WTC11 (cell line): ENCODE results near the gene VAV2. TPM values are rescaled to one million over a fixed set of nuclear protein-coding genes. Genes with fewer than 3 reads are reported as not detected.

ENCODE experiments used
- ATAC-seq: fragments of 200-7000 bp; cut with Tn5 transposase; 2 replicates; pipeline ENCODE4 v1.10.0; 2021; ENCODE audit warnings: mild to moderate bottlenecking, moderate library complexity
- CTCF ChIA-PET: fragments of 300-600 bp; sonication (Branson Sonifier 250); formaldehyde crosslinking; loops from one replicate; lab custom pipeline; 2021; ENCODE audit warnings: antibody characterized with exemption; lab: Charles Lee
- POLR2A ChIA-PET: fragments of 350-600 bp; sonication (Branson Sonifier 250); formaldehyde crosslinking; loops from one replicate; lab custom pipeline; 2021; ENCODE audit warnings: antibody characterized with exemption; lab: Charles Lee
- DNase-seq: peaks from one replicate; pipeline ENCODE4 v3.0.0; 2021; ENCODE audit warnings: low spot score
- H3K27ac Mint-ChIP-seq: 2 replicates; pipeline ENCODE4 v1.8.0; 2021; ENCODE audit warnings: mixed read lengths
- H3K27me3 Mint-ChIP-seq: 2 replicates; pipeline ENCODE4 v1.8.0; 2021; ENCODE audit warnings: low read depth, mild to moderate bottlenecking, moderate library complexity, mixed read lengths
- H3K36me3 Mint-ChIP-seq: 2 replicates; pipeline ENCODE4 v1.8.0; 2021; ENCODE audit warnings: mixed read lengths
- H3K4me1 Mint-ChIP-seq: 2 replicates; pipeline ENCODE4 v1.8.0; 2022; ENCODE audit warnings: mixed read lengths
- H3K4me3 Mint-ChIP-seq: 2 replicates; pipeline ENCODE4 v1.8.0; 2021; ENCODE audit warnings: mild to moderate bottlenecking, moderate library complexity, mixed read lengths
- H3K9me3 Mint-ChIP-seq: 2 replicates; pipeline ENCODE4 v1.8.0; 2021; ENCODE audit warnings: mixed read lengths
- CREB1 ChIP-seq: sonication (generic); formaldehyde crosslinking; IDR thresholded peaks from 2 replicates; pipeline ENCODE4 v1.8.0; 2023; ENCODE audit warnings: mild to moderate bottlenecking, missing genetic modification reagents
- ESRRA ChIP-seq: sonication (generic); formaldehyde crosslinking; IDR thresholded peaks from 2 replicates; pipeline ENCODE4 v1.8.1; 2022; ENCODE audit warnings: mild to moderate bottlenecking, missing genetic modification reagents, borderline replicate concordance
- ETV6 ChIP-seq: sonication (generic); formaldehyde crosslinking; IDR thresholded peaks from 2 replicates; pipeline ENCODE4 v1.8.1; 2022; ENCODE audit warnings: mild to moderate bottlenecking, missing genetic modification reagents
- GABPB1 ChIP-seq: sonication (generic); formaldehyde crosslinking; IDR thresholded peaks from 2 replicates; pipeline ENCODE4 v1.8.1; 2023; ENCODE audit warnings: mild to moderate bottlenecking, missing genetic modification reagents
- HMGA2 ChIP-seq: fragments of 250-450 bp; sonication (Bioruptor Pico); IDR thresholded peaks from 2 replicates; pipeline ENCODE4 v1.4.0; 2021; ENCODE audit warnings: mild to moderate bottlenecking, moderate library complexity
- JAZF1 ChIP-seq: fragments of 250-450 bp; sonication (Bioruptor Pico); IDR thresholded peaks from 2 replicates; pipeline ENCODE4 v1.9.0; 2021; ENCODE audit warnings: moderate library complexity, mild to moderate bottlenecking, inconsistent platforms
- TP53 ChIP-seq: sonication (generic); formaldehyde crosslinking; IDR thresholded peaks from 2 replicates; pipeline ENCODE4 v1.8.1; 2023; ENCODE audit warnings: mild to moderate bottlenecking, missing genetic modification reagents
- total RNA-seq: library from RNA; stranded (reverse); gene quantifications from 3 replicates; pipeline ENCODE4 v1.2.3, GENCODE V29; 2021
- TF ChIP-seq, protein P1 (sequence below): sonication (generic); formaldehyde crosslinking; IDR thresholded peaks from 2 replicates; pipeline ENCODE4 v1.8.0; 2022; ENCODE audit warnings: mild to moderate bottlenecking, missing genetic modification reagents
- TF ChIP-seq, protein P2 (sequence below): sonication (generic); formaldehyde crosslinking; IDR thresholded peaks from 2 replicates; pipeline ENCODE4 v1.8.1; 2022; ENCODE audit warnings: mild to moderate bottlenecking, missing genetic modification reagents, moderate library complexity, borderline replicate concordance
- TF ChIP-seq, protein P3 (sequence below): fragments of 250-450 bp; sonication (Bioruptor Pico); IDR thresholded peaks from 2 replicates; pipeline ENCODE4 v1.9.0; 2021; ENCODE audit warnings: mild to moderate bottlenecking, borderline replicate concordance
- TF ChIP-seq, protein P4 (sequence below): sonication (generic); formaldehyde crosslinking; IDR thresholded peaks from 2 replicates; pipeline ENCODE4 v1.8.0; 2023; ENCODE audit warnings: missing genetic modification reagents

Gene VAV2
- total RNA-seq, 1 experiment from 2014 or later: 39.7 TPM

DNA sequence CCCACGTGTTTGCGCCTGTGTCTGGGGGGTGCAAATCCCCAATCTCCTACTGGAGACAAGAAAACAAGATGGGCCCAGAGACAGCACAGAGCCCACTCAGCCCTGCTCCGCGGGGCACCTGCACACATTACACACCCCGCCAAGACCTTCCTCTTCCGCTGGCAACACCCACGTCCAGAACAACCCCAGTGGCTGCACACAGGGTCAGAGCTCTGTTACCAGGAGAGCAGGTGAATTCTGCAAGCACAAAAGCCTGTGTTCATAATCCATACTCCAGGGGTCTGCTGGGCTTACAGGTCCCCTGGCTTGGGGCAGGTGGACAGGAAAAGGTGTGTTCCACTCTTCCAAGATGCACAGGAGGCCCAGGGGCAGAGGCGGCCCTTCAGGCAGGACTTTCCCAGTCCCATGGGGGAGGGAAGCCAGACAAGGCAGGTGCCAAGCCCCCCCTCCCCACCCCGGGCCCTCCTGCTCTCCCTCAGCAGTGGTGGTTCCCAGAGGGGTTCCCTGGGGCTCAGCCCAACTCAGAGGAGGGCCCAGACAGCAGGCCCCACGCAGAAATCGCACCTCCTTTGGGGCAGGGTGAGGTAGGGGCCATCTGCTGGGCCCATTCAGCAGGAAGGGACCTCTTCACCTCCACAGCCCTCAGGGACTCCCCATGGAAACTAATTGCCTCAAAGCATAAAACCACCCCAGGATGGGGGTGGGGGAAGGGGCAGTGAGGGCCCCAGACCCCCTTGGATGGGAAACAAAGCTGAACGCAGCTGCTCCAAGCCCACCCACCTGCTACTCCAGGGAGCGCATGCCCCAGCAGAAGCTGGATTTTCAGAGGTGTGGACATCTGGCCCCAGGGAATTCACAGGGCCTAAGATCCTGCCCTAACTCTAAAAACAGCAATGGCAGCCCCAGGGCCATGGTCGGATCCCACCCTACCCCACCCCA is 105.3 kb downstream of the VAV2 start:
- DNase-seq: no peak
- no peak overlapping the region for H3K4me3 Mint-ChIP-seq
- ATAC-seq: no peak
- 0 out of 2 replicates have a peak, but pooled peaks cover 6% of the 10 kb centered on the region for H3K9me3 Mint-ChIP-seq
- ChIA-PET CTCF (interaction anchor here (0.9 to 1.6 kb wide), 3 partner anchors 10 to 107 kb away, joined by 3 to 4 read pairs (median 3); no protein-coding TSS in a partner anchor), POLR2A (no interaction called here)
- peak overlapping the region; percentile 36; the same call in 1 of the 2 replicates for H3K27ac Mint-ChIP-seq
- H3K4me1 Mint-ChIP-seq: peaks cover 53% of the 10 kb centered on the region
- 0 out of 2 replicates have a peak, but pooled peaks cover 2% of the 10 kb centered on the region for H3K36me3 Mint-ChIP-seq
- H3K27me3 Mint-ChIP-seq: no peaks in the 10 kb centered on the region
- TF ChIP-seq HMGA2 (no peak), ETV6 (CRISPR knock-in tag) (no peak)
- TF ChIP-seq, all 79 proteins: peak for 0

DNA sequence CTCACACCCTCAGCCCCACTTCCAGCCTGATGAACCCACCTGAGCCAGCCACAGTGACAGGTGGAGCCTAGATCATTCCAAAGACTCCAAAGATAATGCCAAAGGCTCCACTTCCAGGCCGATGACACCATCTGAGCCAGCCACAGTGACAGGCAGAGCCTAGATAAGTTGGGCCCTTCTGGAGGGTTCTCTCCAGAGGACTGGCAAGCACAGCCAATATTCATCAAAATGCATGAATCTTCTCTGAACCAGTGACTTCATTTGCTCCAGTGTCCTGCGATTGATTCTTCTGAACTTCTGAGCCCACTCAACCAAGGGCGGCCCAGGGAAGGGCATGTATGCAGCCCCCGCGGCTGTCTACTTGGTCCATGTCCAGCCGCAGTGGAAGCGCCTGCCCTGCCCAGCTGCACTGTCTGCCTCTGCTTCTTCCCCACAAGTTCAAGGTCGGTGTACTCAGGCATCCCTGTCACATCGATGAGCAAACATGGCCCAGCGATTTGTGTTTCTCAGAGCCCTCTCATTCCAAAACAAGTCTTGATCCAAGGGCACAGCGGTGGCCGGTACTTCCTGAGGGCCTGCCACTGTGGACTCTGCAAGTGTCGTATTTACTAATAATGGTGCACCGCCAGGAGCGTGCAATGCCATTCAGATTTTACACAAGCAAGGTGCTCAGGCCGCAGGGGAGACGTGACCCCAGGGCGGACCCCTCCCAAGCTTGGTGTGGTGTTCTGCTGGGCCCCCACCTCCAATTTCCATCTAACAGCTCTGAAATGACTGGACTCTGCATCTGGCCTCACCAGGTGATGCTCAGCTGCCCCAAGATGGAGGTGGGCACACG is 107.0 kb downstream of the VAV2 start:
- ATAC-seq (no peak), DNase-seq (no peak)
- Mint-ChIP-seq H3K4me1 (peaks cover 54% of the 10 kb centered on the region), H3K4me3 (no peak overlapping the region), H3K27me3 (no peaks in the 10 kb centered on the region), H3K9me3 (no peaks in the 10 kb centered on the region), H3K36me3 (no peaks in the 10 kb centered on the region), H3K27ac (peak overlapping the region; percentile 74)
- POLR2A ChIA-PET: no interaction called here
- CTCF ChIA-PET: no interaction called here
- TF ChIP-seq, protein P1, sequence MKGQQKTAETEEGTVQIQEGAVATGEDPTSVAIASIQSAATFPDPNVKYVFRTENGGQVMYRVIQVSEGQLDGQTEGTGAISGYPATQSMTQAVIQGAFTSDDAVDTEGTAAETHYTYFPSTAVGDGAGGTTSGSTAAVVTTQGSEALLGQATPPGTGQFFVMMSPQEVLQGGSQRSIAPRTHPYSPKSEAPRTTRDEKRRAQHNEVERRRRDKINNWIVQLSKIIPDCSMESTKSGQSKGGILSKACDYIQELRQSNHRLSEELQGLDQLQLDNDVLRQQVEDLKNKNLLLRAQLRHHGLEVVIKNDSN (CRISPR knock-in tag): no peak
- TF ChIP-seq, protein P2, sequence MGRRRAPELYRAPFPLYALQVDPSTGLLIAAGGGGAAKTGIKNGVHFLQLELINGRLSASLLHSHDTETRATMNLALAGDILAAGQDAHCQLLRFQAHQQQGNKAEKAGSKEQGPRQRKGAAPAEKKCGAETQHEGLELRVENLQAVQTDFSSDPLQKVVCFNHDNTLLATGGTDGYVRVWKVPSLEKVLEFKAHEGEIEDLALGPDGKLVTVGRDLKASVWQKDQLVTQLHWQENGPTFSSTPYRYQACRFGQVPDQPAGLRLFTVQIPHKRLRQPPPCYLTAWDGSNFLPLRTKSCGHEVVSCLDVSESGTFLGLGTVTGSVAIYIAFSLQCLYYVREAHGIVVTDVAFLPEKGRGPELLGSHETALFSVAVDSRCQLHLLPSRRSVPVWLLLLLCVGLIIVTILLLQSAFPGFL (CRISPR knock-in tag): no peak
- TF ChIP-seq JAZF1: no peak
- no peak for TF ChIP-seq CREB1 (CRISPR knock-in tag)
- TF ChIP-seq GABPB1 (CRISPR knock-in tag): peak; percentile 65; the same call in 1 of the 2 replicates
- TF ChIP-seq, protein P3, sequence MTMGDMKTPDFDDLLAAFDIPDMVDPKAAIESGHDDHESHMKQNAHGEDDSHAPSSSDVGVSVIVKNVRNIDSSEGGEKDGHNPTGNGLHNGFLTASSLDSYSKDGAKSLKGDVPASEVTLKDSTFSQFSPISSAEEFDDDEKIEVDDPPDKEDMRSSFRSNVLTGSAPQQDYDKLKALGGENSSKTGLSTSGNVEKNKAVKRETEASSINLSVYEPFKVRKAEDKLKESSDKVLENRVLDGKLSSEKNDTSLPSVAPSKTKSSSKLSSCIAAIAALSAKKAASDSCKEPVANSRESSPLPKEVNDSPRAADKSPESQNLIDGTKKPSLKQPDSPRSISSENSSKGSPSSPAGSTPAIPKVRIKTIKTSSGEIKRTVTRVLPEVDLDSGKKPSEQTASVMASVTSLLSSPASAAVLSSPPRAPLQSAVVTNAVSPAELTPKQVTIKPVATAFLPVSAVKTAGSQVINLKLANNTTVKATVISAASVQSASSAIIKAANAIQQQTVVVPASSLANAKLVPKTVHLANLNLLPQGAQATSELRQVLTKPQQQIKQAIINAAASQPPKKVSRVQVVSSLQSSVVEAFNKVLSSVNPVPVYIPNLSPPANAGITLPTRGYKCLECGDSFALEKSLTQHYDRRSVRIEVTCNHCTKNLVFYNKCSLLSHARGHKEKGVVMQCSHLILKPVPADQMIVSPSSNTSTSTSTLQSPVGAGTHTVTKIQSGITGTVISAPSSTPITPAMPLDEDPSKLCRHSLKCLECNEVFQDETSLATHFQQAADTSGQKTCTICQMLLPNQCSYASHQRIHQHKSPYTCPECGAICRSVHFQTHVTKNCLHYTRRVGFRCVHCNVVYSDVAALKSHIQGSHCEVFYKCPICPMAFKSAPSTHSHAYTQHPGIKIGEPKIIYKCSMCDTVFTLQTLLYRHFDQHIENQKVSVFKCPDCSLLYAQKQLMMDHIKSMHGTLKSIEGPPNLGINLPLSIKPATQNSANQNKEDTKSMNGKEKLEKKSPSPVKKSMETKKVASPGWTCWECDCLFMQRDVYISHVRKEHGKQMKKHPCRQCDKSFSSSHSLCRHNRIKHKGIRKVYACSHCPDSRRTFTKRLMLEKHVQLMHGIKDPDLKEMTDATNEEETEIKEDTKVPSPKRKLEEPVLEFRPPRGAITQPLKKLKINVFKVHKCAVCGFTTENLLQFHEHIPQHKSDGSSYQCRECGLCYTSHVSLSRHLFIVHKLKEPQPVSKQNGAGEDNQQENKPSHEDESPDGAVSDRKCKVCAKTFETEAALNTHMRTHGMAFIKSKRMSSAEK (CRISPR knock-in tag): no peak
- TF ChIP-seq ESRRA (CRISPR knock-in tag): no peak
- TF ChIP-seq TP53: no peak
- TF ChIP-seq, protein P4, sequence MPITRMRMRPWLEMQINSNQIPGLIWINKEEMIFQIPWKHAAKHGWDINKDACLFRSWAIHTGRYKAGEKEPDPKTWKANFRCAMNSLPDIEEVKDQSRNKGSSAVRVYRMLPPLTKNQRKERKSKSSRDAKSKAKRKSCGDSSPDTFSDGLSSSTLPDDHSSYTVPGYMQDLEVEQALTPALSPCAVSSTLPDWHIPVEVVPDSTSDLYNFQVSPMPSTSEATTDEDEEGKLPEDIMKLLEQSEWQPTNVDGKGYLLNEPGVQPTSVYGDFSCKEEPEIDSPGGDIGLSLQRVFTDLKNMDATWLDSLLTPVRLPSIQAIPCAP (CRISPR knock-in tag): no peak
